AG09309 (cell line): ENCODE measurements around the gene RASA3.

Experiments
- DNase-seq: peaks from one replicate; pipeline ENCODE4 v3.0.0-alpha.2; 2010; ENCODE audit warnings: low read depth
- H3K4me3 ChIP-seq: 2 replicates; pipeline ENCODE4 v1.5.1; 2011; ENCODE audit warnings: mild to moderate bottlenecking, low read depth, low read length, moderate library complexity; ENCODE audit not compliant: control insufficient read depth
- TF ChIP-seq, protein P1 (sequence below): IDR thresholded peaks from 2 replicates; pipeline ENCODE4 v1.5.1; 2011; ENCODE audit warnings: mild to moderate bottlenecking, low read depth, low read length, inconsistent platforms; ENCODE audit not compliant: insufficient read depth, control insufficient read depth; ENCODE audit errors: missing control alignments

The RASA3 gene

DNA sequence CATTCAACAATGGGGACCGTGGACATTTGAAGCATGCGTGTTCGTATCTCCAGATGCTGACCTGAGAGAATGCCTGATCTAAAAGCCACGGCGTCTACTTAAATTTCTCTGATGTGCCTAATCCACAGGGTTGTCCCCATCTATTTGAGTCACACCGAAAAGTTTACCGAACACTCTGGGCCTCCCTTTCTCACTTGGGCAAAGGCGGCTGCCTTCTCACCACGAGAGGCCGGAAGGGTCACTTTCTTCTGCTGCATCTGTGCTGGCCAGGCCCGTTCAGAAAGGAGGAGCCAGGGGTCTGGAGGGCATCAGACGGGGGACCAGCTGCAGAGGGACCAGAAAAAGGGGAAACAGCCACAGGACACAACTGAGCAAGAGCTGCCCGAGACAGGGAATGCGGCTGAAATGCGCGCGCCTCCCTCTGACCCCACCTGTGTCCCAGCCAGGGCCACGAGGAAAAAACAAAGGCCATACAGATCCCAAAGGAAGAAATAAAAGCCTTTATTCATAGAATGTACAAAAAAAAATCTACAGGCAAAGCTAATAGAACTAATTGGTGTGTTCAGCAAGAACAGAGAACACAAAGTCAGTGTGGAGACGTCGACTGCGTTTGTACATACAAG is 87.2 kb downstream of the RASA3 start:
- no peak for DNase-seq
- TF ChIP-seq, protein P1, sequence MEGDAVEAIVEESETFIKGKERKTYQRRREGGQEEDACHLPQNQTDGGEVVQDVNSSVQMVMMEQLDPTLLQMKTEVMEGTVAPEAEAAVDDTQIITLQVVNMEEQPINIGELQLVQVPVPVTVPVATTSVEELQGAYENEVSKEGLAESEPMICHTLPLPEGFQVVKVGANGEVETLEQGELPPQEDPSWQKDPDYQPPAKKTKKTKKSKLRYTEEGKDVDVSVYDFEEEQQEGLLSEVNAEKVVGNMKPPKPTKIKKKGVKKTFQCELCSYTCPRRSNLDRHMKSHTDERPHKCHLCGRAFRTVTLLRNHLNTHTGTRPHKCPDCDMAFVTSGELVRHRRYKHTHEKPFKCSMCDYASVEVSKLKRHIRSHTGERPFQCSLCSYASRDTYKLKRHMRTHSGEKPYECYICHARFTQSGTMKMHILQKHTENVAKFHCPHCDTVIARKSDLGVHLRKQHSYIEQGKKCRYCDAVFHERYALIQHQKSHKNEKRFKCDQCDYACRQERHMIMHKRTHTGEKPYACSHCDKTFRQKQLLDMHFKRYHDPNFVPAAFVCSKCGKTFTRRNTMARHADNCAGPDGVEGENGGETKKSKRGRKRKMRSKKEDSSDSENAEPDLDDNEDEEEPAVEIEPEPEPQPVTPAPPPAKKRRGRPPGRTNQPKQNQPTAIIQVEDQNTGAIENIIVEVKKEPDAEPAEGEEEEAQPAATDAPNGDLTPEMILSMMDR, result no peak
- no peak overlapping the region for H3K4me3 ChIP-seq

DNA sequence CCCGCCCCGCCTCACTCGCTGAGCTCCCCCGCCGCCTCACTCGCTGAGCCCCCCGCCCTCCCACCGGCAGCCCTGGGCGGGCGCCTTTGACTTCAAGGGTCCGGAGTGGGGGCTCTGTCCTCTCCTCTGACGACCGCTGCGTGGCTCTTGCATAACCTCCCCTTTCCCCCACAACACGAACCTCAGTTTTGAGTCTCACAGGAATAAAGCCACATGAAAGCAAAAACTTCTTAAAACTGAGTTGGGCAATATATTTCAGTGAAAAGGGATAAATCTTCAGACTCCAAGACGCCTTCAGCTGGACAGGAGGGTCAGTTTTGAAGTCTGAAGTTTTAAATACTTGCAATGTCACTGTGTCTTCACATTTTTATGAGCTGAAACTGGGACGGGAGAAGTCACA is 87.9 kb downstream of the RASA3 start:
- DNase-seq, result no peak
- TF ChIP-seq, protein P1, result no peak
- H3K4me3 ChIP-seq, result no peak overlapping the region

DNA sequence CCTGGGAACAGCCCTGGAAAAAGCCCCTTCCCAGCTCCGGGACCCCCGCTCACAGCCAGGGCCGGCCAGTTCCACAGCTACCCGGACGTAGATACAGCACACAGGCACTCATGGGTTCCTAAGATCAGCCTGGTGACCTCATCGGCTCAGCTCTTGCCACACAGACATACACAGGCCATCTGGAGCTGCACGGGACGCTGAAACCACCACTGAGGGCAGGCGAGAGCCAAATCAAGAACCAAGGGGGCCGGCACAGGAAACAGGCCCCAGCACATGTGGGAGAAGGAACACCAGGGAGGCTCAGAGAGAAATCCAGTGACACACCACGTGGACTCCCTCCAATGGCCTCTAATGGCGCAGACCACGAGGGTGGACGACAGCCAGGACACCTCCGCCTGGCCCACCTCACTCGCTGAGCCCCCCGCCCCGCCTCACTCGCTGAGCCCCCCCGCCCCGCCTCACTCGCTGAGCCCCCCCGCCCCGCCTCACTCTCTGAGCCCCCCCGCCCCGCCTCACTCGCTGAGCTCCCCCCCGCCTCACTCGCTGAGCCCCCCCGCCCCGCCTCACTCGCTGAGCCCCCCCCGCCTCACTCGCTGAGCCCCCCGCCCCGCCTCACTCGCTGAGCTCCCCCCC is 88.9 kb downstream of the RASA3 start:
- H3K4me3 ChIP-seq, result no peak overlapping the region
- no peak for DNase-seq
- TF ChIP-seq, protein P1, result peak; percentile 48

DNA sequence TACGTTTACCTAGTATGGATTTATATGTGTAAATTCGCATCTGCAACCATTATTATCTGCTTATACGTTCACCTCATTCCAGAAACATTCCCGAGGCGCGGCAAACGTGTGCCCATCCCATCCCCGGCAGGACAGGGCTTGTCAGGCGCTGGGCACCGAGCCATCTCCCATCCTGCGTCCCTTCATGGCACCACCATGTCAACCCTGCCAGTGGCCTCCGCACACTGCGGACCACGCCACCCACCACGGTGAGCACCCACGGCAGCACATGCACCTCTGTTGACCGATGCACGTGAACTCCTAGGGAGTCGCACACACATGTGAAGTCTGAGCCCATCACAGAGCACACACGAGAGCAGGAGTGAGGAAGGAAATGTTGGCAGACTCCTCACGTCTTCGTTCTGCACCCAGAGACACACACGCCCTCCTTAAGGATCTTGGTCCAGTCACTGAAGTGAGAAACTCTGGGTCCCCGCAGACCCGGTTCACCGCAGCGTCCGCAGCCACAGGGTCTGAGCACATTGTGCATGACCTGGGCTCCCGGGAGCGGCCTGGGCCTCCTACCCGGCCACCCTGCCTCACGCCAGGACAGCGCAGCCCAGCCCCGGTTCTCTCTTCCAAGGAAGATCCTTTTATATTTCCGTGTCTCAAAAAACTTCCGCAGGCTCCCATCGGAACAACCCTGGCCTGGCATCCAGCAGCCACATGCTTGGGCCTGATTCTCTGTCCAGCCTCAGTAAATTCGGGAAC is 90.2 kb downstream of the RASA3 start:
- H3K4me3 ChIP-seq, result no peak overlapping the region
- no peak for DNase-seq
- TF ChIP-seq, protein P1, result no peak

DNA sequence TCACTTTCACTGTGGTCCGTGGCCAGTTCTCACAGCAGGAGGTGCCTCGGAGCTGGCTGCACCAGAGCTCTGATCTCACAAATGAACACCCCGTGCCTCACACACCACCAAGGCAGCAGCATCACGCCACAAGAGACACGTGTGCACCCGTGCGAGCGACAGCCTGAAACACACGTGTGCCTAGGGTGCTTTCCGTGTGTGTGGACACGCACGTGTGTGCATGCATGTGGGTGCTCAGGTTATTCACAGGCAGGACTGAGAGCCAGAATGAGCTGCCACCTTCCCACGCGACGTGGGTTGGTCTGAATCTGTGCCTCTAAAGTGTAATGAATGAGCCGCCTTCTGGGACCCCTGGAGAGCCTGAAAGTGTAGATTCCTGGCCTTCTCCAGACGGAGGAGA is 90.9 kb downstream of the RASA3 start:
- TF ChIP-seq, protein P1, result no peak
- DNase-seq, result no peak
- no peak overlapping the region for H3K4me3 ChIP-seq

DNA sequence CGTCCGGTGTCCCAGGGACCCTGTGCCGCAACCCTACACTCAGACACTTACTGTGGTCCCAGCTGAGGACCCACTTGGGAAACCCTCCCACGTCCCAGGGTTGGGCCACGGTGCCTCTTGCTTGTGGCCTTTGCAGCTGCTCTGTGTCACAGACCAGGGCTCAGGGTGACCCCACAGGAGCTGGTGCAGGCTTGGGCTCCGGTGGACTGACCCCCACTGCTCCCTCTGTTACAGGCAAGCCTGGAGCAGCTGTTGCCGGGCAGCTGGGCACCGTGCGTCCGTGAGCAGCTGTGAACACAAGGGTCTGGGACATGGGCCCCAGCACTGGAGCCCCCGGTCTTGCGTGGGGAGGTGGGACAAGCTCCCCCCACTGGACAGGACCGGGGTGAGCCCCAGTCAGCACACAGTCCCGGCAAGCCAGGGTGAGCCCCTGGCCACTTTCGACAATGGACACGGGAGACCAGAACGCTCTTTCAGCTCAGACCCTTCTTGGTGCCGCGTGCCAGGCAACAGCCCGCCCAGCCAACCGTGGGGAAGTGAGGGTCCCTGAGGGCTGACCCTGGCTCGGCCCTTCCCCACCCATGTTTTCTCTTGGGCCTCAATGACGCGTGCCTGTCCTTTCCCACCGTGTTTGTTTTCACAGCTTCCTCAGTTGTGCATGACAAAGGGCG is 92.8 kb downstream of the RASA3 start:
- H3K4me3 ChIP-seq, result no peak overlapping the region
- DNase-seq, result no peak
- TF ChIP-seq, protein P1, result no peak
